Ascending aorta (tissue), 2 donors: Measurements from ENCODE around the gene PRRC2B. TPM values are rescaled to one million over a fixed set of nuclear protein-coding genes. Genes with fewer than 3 reads are reported as not detected.
A peak's percentile ranks its signal among the peaks of the same experiment; 100 is the strongest.

Experiments used
- DNase-seq, 2 donors: peaks; one replicate each; pipeline ENCODE4 v3.0.0-alpha.2; 2019; ENCODE audit warnings: low spot score in 2 of 2
- H3K27ac ChIP-seq, 2 donors: fragments of 200-600 bp; sonication (generic); one replicate each; pipeline ENCODE4 v1.5.1; 2016 to 2017; ENCODE audit warnings: mild to moderate bottlenecking in 1 of 2
- H3K27me3 ChIP-seq: fragments of 200-600 bp; sonication (generic); one replicate; pipeline ENCODE4 v1.5.1; 2017
- H3K36me3 ChIP-seq, 2 donors: fragments of 200-600 bp; sonication (generic); one replicate each; pipeline ENCODE4 v1.5.1; 2016
- H3K4me1 ChIP-seq, 2 donors: fragments of 200-600 bp; sonication (generic); one replicate each; pipeline ENCODE4 v1.5.1; 2016 to 2017; ENCODE audit warnings: mild to moderate bottlenecking in 1 of 2
- H3K4me3 ChIP-seq, 2 donors: fragments of 200-600 bp; sonication (generic); one replicate each; pipeline ENCODE4 v1.5.1; 2016 to 2017; ENCODE audit warnings: mild to moderate bottlenecking in 1 of 2
- H3K9me3 ChIP-seq, 2 donors: fragments of 200-600 bp; sonication (generic); one replicate each; pipeline ENCODE4 v1.5.1; 2016
- intact Hi-C: fragments of 100-400 bp; cut with DNase I; formaldehyde crosslinking; loops from one replicate; pipeline ENCODE4 v1.15.1; 2023
- total RNA-seq: library from RNA; depleted of rRNA; stranded (reverse); fragments of >200 nt; gene quantifications from one replicate; pipeline ENCODE4 v1.1.0, GENCODE V29; 2016
- TF ChIP-seq, protein P1 (sequence below), 3 experiments: fragments of 200-600 bp in 2 of 3; fragments of 450-650 bp in 1 of 3; sonication (generic) in 2 of 3; IDR thresholded peaks; one replicate each; pipeline ENCODE4 v1.5.1; 2016 to 2019; ENCODE audit warnings: antibody characterized with exemption in 3 of 3, mild to moderate bottlenecking in 1 of 3, moderate library complexity in 1 of 3

The PRRC2B gene
- total RNA-seq, 1 donor from 2014 or later = 199 TPM

DNA sequence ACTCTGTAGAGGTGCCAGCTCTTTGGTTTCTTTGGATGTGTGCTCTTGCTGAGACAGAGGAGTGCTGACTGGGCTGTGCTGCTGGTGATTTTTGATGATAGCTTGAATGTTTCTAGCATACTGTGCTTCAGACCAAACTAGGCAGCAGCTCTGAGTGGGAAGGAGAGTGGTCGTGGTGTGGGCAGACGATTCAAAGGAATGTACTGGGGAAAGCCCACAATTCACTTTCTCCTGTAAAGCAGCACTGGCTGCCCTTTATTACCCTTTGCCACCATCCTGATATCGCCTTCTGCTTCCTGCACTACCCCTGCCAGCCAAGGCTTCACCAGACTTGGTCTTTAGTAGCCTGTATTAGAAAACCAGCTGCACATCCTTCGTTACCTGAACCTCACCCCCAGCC is 45.3 kb downstream of the PRRC2B start:
- H3K4me3 ChIP-seq = no peak overlapping the region
- H3K27me3 ChIP-seq = no peaks in the 10 kb centered on the region
- no peak for DNase-seq
- no peak overlapping the region for H3K27ac ChIP-seq
- H3K4me1 ChIP-seq = peaks cover 4 to 14% of the 10 kb centered on the region in 2 donors
- no peaks in the 10 kb centered on the region for H3K9me3 ChIP-seq
- TF ChIP-seq, protein P1, sequence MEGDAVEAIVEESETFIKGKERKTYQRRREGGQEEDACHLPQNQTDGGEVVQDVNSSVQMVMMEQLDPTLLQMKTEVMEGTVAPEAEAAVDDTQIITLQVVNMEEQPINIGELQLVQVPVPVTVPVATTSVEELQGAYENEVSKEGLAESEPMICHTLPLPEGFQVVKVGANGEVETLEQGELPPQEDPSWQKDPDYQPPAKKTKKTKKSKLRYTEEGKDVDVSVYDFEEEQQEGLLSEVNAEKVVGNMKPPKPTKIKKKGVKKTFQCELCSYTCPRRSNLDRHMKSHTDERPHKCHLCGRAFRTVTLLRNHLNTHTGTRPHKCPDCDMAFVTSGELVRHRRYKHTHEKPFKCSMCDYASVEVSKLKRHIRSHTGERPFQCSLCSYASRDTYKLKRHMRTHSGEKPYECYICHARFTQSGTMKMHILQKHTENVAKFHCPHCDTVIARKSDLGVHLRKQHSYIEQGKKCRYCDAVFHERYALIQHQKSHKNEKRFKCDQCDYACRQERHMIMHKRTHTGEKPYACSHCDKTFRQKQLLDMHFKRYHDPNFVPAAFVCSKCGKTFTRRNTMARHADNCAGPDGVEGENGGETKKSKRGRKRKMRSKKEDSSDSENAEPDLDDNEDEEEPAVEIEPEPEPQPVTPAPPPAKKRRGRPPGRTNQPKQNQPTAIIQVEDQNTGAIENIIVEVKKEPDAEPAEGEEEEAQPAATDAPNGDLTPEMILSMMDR (IDR thresholded peaks at IDR 0.05) = no peak
- peaks cover 65 to 78% of the 10 kb centered on the region in 2 donors for H3K36me3 ChIP-seq
- intact Hi-C loops = no loop called here

DNA sequence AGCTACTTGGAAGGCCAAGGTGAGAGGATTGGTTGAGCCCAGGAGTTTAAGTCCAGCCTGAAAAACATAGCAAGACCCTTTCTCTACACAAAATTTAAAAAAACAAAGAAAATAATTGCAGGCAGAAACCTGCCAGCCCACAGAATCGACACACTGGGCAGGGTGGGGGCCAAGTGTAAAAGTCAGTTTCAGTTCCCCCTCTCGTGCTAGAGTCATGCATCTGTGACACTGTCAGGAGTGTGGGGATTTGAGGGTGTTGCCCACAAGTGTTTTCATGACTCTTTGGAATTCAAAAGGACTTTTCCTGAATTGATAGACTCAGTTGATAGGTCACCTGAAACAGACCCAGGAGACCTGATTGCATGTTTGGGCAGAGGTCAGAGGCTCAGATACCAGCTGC is 47.6 kb downstream of the PRRC2B start:
- no peak overlapping the region for H3K27ac ChIP-seq
- TF ChIP-seq, protein P1 (IDR thresholded peaks at IDR 0.05) = no peak
- peaks cover 81 to 89% of the 10 kb centered on the region in 2 donors for H3K36me3 ChIP-seq
- H3K9me3 ChIP-seq = no peaks in the 10 kb centered on the region
- H3K4me1 ChIP-seq = peaks cover 0 to 4% of the 10 kb centered on the region in 2 donors
- no peaks in the 10 kb centered on the region for H3K27me3 ChIP-seq
- intact Hi-C loops = no loop called here
- no peak for DNase-seq
- no peak overlapping the region for H3K4me3 ChIP-seq

DNA sequence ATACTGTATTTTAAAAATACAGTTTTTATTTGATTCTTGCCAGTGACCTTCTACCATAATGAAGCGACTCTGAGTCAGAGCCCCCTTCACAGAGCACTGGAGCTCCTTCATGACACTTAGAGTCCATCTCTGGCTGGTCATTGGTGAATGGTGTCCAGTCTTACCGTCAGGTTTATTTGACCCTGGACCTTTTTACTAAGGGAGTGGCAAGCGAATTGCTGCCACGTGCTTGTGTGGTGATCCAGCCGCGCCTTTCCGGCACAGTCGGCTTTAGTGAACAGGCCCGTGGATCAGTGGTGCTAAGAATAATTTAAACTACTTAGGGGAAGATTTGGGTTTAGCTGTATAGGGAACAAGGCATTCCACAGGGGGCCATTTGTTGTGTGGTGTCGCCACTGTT is 48.5 kb downstream of the PRRC2B start:
- H3K36me3 ChIP-seq = peaks cover 86 to 89% of the 10 kb centered on the region in 2 donors

DNA sequence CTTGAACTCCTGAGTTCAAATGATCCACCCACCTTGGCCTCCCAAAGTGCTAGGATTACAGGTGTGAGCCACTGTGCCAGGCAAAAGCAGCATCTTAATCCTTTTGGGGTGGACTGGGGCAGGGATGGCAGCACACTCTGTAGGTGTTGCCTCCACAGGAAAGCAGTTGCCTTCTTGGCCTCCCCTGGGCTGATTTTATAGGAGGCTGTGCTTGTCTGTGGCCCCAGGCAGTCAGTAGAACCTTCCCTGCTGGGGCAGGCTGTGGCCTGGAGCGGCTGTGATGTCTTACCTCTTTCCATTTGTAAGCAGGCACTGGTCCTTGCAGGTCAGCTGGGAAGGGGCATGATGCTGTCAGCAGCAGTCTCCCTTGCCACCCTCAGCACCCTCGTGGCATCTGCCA is 49.8 kb downstream of the PRRC2B start:
- H3K4me3 ChIP-seq = no peak overlapping the region
- TF ChIP-seq, protein P1 (IDR thresholded peaks at IDR 0.05) = no peak
- no peaks in the 10 kb centered on the region for H3K27me3 ChIP-seq
- H3K27ac ChIP-seq = no peak overlapping the region
- H3K36me3 ChIP-seq = peaks cover 84 to 88% of the 10 kb centered on the region in 2 donors
- no peaks in the 10 kb centered on the region for H3K9me3 ChIP-seq
- no peak for DNase-seq
- intact Hi-C loops = no loop called here
- H3K4me1 ChIP-seq = no peaks in the 10 kb centered on the region

More for the DNA sequence above, 48.5 kb downstream of the PRRC2B start:
- no peak overlapping the region for H3K4me3 ChIP-seq
- H3K27me3 ChIP-seq = no peaks in the 10 kb centered on the region
- intact Hi-C loops = no loop called here
- no peaks in the 10 kb centered on the region for H3K9me3 ChIP-seq
- H3K4me1 ChIP-seq = no peaks in the 10 kb centered on the region
- TF ChIP-seq, protein P1 (IDR thresholded peaks at IDR 0.05) = no peak
- H3K27ac ChIP-seq = no peak overlapping the region
- DNase-seq = no peak

DNA sequence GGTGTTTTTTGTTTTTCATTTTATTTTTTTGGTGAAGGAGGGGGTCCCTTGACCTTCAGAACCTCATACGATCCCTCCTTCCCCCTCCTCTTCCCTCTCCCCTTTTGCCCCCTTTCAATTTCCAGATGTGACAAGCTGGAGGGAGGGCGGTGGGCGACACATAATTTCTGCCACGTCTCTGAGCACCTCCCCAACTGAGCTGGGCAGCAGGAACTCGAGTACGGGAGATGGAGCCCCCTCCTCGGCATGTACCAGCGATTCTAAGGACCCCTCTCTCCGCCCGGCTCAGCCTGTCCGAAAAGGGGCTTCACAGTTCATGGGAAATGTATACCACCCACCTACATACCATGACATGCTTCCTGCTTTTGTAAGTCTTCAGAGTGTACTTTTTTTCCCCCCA is 52.4 kb downstream of the PRRC2B start:
- TF ChIP-seq, protein P1 (IDR thresholded peaks at IDR 0.05) = no peak
- no peaks in the 10 kb centered on the region for H3K4me1 ChIP-seq
- H3K27ac ChIP-seq = no peak overlapping the region
- peaks cover 74 to 87% of the 10 kb centered on the region in 2 donors for H3K36me3 ChIP-seq
- no peak overlapping the region for H3K4me3 ChIP-seq
- H3K27me3 ChIP-seq = no peaks in the 10 kb centered on the region
- intact Hi-C loops = no loop called here
- peak in 1 of 2 donors; percentile 40 for DNase-seq
- H3K9me3 ChIP-seq = no peaks in the 10 kb centered on the region

DNA sequence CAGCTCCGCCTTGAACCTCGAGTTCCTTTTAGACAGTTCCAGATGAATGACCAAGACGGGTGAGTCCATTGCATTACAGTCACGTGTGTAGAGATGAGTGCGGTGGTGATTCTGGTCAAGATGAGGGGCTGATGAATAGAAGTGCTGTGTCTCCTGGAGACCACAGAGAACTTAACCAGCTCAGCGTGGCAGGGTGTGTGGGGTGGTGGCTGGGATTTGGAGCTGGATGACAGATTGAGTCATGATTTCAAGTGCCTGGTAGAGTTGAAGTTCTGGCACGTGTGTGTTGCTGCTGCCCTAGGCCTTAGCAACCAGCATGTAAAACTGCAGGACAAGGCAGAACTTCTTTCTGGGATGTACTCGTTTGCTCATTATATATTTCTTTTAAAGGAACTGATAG is 53.3 kb downstream of the PRRC2B start:
- intact Hi-C loops = no loop called here
- H3K4me1 ChIP-seq = no peaks in the 10 kb centered on the region
- peaks cover 75 to 88% of the 10 kb centered on the region in 2 donors for H3K36me3 ChIP-seq
- no peaks in the 10 kb centered on the region for H3K9me3 ChIP-seq
- H3K4me3 ChIP-seq = no peak overlapping the region
- TF ChIP-seq, protein P1 (IDR thresholded peaks at IDR 0.05) = no peak
- DNase-seq = peak in 1 of 2 donors; percentile 45
- H3K27me3 ChIP-seq = no peaks in the 10 kb centered on the region
- no peak overlapping the region for H3K27ac ChIP-seq
